ENCODE measurements around the gene KIF26B. TPM values are rescaled to one million over a fixed set of nuclear protein-coding genes. Genes with fewer than 3 reads are reported as not detected.

Gene KIF26B
- total RNA-seq, 1 donor from 2014 or later = 43.1 TPM

DNA sequence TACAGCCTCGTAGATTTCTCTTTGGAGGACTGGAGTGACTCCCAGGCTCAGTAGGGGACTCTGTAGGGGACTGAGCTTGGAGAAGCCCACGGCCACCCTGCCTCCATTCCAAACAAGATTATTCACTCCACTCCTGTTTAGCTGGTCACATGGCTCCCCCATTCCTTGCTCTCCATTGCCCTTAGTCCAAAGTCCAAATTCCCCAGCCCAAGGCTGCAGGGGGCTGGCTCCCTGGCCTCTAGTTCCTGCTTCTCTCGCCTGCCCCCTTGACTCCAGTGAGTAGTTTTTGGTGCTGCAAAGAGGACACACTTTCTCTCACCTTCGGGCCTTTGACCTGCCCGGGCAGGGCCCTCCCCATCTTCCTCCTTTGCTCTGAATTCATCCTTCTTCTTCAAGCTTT lies 403.3 kb downstream of the KIF26B start:
- no peak for DNase-seq (ENCODE audit: low spot score)

DNA sequence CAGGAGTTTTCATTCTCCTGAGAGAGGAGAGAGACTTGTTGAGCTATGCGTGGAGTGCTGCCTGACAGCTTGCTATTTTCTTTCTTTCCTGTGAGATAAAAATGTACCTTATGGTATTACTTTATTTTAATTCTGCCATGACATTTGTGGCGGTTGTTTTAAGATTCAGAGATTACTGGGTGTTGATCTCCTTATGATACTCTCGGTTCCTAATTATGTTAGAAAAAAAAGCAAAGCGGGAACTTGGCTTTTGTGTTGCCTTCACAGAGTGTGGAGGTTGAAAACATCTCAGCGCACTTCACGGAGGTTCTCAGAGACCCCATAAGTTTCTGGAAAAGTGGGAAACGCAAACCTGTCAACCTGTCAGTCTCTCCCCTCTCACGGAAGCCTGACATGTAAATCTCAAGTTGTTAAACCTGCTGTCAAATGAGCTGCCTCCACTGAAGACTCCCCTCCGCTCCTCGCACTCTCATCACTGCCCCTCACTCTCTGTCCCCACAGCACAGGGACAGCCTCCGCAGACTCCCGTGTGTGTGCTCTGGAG lies 405.6 kb downstream of the KIF26B start:
- DNase-seq (ENCODE audit: low spot score) = no peak

DNA sequence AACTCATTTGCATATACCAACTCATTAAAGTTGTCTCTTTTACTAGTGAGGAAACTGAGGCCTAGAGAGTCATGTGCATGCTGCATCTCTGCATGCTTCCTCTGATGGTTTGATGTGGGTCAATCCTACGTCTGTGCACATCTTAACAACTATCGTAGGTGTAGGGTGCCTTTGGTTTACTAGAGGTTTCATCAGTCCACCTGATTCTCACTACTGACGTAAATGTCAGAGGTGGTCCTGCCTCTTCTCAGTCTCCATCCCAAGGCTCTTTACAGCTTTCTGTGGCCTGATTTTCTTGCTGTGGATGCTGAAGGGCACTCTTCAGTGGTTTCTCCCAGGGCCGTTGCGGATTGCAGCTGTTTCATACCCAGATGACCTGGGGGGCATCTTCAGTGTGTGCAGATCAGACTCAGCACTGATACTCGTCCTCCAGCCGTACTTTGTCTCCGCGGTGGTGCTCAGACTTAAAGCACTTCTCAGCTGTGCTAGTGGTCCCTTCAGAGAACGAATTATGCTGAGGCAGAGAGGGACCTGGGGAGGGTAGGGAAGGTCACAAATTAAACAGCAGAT lies 407.0 kb downstream of the KIF26B start:
- DNase-seq (ENCODE audit: low spot score) = no peak

DNA sequence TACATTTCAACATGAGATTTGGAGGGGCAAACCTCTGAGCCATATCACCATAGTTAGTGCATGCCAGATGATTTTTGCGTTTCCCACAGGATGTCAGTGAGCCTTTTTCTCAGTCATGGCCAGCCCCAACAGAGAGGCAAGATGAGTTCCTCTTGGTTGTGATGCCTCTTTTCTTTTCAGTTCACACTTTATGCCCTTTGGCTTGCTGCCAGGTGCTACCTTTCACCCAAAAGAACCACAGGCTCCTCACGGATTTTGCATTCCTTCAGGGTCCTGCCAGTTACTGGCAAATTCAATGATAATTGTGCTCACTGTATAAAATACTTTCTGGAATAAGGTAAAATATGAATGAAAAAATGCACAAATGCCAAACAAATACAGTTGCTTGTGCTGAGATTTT lies 411.3 kb downstream of the KIF26B start:
- no peak for DNase-seq (ENCODE audit: low spot score)

DNA sequence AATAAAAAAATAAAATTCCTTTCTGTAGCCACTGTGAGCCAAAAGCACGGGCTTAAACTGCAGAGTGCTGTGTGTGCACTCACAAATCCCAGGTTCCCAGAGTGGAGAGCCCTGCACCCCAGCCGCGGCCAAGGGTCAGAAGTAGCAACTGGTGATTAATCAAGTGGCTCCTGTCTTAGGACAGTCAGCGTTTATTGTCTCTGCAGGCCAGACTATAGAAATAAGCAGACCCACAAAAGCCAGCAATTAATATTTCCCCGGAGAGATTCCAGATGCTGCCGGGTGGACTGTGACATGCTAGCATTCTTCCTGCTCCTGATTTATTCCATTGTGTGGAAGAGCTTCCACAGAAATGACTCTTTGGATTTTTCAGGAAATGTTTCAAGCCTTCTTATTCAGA lies 412.2 kb downstream of the KIF26B start:
- DNase-seq (ENCODE audit: low spot score) = peak; percentile 69

DNA sequence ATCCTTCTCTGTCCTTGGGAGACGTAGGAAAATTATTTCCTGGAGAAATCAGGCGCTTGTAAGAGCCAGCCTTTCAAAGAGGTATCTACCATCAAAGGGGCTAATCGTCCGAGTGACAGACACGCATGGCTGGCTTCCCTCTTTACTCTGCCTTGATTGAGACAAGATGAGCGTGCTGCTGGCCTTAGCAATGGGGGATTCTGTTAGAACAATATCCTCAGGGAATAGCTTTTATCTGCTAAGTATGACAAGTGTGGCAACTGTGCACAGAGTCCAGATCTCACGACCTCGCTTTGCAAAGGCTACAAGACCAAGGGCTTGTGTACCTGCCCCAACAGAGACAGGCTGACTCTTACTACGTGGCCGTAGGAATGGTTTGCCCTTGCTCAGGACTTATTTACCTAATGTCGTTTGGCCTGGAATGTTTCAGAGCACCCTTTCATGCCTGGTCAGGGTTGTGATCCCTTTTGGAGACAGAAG lies 417.1 kb downstream of the KIF26B start:
- DNase-seq (ENCODE audit: low spot score) = no peak

DNA sequence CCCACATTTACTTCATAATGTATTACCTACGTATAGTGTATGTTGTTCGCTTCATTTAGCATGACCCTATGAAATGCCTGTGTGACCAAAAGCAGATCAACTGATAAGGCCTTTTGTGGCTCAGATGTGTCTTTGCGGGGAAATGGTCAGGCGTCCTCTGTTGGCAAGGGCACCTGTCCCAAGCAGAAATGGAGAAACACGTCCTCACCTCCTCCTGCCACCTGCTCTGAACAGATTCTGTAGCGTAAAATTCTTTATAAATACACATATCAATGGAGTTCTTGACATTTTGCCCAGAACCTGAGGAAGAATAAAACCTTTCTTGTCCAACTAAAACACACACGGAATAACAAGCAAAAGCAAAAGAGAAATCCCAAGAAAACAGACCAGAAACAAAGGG lies 417.9 kb downstream of the KIF26B start:
- DNase-seq (ENCODE audit: low spot score) = no peak

DNA sequence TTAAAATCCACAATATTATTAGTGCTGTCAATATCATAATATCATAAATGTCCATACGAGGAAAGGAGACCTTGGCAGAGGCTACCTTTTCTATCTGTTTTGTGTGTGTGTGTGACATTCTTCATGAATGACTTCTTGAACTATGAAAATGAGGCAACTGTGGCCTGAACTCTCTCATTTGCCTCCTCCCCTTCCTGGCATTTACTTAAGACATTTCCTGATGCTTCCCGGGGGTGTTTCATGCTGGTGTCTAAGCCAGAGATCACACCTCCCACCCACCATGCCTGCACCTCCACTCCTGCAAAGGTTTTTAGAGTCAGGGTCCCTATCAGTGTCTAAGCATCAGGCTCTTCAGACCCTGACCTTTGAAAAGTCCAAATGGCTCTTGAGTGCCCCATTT lies 420.9 kb downstream of the KIF26B start:
- no peak for DNase-seq (ENCODE audit: low spot score)

DNA sequence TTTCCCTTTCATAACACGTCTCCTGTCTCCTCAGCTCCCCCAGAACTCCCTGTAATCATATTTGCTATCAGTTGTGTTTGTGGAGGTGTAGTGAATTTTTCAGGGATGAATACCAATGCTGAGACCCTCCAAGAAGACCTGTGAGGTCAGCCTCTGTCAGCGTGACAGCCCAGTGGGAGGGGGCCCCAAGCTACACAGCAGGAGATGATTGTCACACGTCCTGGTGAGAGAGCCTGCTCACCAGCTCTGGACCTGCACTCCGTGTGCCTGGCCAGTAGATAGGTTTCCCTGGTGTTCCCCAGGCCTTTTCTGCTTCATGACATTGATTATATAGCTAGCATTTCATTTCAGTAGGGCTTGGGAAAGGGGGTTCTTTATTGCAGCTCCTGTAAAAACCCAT lies 421.5 kb downstream of the KIF26B start:
- DNase-seq (ENCODE audit: low spot score) = no peak

DNA sequence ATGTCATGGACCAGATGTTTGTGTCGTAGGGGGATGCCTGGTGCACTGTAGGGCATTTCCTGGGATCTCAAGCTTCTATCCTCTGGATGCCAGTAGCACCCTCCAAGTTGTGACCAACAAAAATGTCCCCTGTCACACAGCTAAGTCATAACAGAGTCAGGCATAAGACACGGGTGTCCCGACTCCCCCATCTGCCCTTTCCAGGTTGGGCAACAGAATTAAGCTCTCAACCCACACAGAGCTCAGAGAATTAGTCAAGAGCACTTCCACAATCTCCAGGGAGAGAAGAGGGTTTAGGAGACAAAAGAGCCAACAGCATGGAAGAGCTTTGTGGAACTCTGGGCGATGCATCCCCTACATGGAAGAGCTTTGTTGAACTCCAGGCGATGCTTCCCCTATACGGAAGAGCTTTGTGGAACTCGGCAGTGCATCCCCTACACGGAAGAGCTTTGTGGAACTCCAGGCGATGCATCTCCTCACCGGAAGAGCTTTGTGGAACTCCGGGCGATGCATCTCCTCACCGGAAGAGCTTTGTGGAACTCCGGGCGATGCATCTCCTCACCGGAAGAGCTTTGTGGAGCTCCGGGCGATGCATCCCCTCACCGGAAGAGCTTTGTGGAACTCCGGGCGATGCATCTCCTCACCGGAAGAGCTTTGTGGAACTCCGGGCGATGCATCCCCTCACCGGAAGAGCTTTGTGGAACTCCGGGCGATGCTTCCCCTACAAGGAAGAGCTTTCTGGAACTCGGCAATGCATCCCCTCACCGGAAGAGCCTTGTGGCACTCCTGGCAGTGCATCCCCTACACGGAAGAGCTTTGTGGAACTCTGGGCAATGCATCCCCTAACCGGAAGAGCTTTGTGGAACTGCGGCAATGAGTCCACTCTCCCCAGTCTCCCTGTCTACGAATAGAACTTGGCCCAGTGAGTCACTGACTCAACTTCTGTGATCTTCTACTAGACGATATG lies 422.7 kb downstream of the KIF26B start:
- no peak for DNase-seq (ENCODE audit: low spot score)

DNA sequence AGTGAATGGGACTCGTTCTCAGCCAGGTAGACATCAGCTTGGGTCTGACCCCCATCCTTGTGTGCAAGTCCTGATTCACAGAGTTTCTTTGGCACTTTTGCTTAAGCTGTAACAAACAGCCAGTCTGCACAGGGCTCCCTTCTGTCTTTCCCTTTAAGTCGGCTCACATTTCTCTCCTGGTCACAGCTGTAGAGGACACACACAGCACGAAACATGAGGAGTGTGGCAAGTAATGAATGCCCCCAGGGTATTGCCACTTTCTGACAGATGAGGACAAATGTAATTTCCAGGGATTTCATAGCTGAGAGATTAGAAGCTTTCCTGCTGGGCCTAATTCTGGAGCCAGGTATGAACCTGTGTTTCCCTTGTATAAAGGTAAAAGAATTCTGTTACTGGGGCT lies 423.5 kb downstream of the KIF26B start:
- DNase-seq (ENCODE audit: low spot score) = no peak

DNA sequence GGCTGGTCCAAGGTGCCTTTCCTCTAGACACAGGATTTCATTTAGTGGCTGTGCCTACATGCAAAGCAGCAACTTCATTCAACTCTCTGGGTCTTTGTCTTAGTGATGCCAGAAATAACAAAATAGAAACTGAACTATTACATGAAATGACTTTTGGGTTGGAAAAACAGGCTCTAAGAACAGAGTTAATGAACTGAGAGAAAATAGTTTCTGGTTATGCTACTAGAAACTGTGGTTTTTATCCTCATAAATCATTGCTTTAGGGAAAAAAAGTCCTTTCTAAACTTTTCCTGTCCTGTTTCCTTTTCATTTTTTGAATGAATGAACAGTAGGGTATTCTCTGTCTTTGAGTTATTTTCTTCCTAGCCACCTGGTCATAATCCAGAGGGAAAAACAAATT lies 424.0 kb downstream of the KIF26B start:
- no peak for DNase-seq (ENCODE audit: low spot score)

DNA sequence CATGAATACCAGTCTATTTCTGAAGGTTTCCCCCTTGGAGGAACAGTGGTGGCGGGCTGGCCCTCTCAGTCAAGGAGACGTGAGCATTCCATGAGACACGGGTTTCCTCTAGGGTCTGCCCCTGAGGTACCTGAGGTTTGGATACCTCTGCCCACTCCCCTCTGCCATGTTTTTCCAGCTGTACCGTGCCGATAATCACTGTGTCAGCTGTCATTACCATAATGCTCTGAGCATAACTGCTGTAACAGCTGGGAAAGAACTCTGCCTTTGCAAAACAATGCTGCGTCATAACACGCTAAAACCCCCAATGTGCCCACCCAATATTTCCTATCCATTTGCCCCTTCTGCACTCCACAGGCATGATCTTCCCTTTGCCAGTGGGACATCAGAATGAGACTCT lies 425.1 kb downstream of the KIF26B start:
- DNase-seq (ENCODE audit: low spot score) = no peak

DNA sequence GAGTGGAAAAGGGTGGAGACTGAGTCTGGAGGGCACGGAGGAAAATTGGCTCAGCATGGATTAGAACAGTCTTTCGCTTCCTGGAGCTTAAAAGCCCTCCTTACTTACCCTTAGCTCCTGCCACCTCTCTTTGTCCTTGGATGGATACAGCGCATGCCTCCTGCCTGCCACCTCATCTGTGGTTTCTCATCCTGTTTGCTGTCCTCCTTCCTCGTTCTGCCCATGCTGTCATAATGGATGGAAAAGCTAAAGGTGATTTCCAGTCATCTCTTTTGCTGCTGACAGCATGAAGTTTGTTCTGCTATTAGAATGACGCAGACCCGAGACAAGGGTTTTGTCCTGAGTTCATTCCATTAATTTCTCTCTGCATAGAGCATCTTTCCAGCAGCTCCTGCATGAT lies 425.9 kb downstream of the KIF26B start:
- no peak for DNase-seq (ENCODE audit: low spot score)

DNA sequence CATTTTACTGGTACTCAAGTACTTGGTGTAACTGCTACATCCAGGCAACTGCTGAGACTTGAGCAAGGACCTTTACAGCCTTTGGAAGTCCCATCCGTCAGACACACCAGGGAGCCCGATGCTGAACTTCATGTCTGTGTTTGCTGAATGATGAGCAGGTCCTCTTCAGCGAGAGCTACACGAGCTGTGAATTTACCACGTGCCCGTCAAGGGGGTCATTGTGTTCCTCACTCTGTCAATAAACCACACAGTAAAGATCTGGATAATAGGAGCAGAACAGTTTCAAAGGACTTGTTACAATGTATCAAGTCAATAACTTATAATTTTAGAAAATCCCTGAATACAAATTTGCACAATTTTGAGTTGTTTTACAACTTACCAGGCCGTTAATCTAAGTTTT lies 427.2 kb downstream of the KIF26B start:
- no peak for DNase-seq (ENCODE audit: low spot score)

DNA sequence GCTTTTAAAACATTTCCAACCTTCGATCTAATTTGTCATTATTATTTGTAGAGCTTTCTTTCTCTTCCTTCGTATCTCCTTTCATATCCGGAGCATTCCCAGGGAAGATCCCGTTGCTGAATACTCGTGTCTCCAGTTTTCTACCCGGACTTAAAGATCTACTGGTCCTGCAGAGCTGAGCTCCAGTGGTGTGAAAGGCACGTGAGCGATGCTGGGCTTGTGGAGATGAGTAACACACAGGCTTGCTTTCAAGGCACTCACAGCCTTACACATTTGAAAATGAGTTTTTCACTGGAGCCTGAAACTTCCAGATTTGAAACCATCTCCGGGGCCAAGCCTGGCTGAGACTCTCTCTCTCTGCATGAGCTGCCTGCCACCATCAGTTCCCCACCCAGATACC lies 428.3 kb downstream of the KIF26B start:
- DNase-seq (ENCODE audit: low spot score) = peak; percentile 58

DNA sequence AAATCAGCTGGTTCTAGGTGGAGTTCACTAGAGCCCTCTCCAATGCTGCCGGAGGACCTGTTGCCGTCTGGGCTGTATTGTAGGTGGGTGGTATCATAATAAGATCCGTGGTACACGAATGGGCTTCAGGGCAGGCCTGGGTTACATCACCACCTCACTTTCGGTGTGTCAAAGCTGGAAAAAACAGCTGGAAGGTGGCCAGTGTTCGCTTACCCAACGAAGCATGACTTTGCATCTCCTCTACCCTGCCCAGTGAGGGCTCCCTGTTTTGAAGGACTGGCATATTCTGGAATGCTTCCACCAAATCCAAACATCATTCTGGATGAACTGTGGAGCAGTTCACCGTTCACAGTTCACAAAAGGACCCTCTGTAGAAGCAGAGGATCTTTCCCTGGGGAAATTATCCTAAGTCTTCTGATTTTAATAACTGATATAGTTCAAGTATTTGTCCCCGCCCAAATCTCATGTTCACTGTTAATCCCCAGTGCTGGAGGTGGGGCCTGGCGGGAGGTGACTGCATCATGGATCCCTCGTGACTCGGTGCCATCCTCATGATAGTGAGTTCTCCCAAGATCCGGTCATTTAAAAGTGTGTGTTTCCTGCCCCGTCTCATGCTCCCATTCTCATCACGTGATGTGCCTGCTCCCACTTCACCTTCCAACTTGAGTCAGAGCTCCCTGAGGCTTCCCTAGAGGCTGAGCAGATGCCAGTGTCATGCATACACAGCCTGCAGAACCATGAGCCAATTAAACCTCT lies 429.0 kb downstream of the KIF26B start:
- no peak for DNase-seq (ENCODE audit: low spot score)

DNA sequence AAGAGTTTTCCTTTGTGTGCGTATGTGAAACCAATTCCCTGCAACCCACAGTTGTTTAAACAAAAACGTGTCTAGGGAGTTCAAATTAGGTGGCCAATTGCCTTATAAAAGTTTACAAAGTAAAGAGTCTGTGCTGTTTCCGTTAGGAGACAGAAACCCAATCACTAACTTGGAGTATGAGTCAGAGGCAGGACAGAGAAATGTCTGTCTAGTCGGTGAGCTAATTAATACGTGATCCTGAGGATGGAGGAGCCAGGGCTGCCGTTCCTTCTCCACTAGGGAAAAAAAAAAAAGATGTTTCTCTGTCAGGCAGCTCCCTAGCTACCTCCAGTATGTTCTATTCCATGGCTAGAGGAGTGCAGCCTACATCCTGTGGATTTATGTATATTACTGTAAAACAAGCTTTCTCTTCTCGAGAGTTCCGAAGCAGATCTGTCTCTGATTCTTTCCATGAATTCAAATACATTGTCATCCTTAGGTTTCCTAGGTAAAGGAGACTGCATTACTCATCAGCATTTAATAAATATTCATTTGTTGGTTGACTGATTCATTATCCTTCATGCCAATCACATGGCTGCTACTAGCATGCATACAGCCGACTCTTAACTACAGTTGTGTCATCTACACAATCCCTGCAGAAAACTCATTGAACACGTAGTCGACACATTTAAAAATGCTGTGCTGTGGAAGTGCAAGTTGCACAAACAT lies 430.6 kb downstream of the KIF26B start:
- DNase-seq (ENCODE audit: low spot score) = peak; percentile 76

DNA sequence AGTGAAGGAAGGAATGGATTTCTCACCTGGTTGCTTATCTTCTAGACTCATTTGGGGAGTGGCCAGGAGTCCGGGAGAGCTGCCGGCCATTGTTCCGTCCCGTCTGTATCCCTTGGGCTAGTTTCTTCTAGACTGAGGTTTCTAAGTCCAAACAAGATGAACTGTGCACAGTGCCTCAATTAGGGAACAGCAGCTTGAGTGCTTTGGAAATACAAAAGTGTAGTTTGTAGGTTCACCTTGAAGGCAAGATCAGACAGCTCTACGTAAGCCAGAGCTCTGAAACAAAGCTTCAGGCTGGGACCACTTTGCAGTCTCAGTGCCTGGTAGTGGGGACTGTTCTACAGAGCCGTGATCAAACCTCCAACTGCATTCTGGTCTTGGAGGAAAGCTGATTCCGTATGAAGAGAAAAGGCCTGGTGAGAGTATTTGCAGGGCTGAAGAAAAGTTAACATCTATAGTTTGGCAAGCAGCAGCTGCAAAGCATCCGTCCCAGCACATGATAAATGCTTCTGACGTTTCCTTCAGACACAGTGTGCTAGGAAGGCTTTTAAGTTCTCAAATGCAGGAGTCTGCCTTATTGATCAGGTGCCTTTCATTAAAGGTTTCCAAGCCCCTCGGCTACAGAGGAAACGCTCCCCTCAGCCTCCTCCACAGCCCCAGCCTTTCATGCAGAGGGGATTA lies 432.8 kb downstream of the KIF26B start:
- DNase-seq (ENCODE audit: low spot score) = peak; percentile 71

DNA sequence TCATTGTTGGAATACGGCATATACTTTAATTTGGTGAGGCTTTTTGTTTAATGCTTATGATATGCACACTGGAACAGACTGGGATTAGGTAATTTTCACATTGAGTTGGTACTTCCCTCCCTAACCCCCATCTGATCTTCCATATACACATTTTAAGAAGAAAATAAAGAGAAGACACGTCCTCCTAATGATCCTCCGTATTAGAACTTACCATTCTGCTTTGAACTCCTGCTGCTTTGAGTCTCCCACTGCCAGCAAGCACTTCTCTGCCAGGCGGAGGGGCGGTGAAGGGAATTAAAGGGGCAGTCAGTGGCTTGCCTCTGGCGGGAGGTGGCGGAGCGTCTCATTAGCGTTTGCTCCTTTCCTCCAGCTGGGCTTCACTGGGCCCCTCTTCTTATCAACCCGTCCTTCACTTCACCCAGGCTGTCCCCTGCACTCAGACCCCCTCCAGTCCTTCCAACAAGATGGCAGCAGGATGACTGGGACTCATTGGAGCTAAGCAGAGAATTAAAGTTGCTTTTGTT lies 433.4 kb downstream of the KIF26B start:
- DNase-seq (ENCODE audit: low spot score) = no peak

DNA sequence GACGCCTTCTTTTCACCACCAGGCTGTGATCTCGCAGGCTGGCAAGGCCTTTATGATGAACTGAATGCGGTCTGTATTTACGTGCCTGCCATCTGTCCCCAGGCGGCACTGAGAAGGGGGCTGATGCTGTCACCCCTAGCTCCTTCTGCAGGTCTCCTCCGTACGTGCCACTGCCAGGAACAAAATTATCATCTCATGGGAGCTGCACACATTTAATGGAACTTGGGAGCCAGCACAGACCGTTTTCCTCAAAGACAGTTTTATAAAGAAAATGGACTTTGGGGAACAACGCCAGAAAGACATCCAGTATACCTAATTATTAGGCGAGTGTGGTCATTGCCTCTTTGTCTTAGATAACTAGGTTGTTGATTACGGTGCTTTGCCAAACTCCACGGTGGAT lies 434.5 kb downstream of the KIF26B start:
- DNase-seq (ENCODE audit: low spot score) = no peak
